CD4-positive, alpha-beta T cell treated with Interleukin-10 for 1 hour (primary cell): ENCODE data around the gene NINJ1.
"Not testable (repeated sequence)": the region's sequence is repeated elsewhere in the genome, so short reads cannot be mapped to it uniquely, and the experiment has no call there.

Experiments
- DNase-seq: peaks from one replicate; pipeline ENCODE4 v3.0.0-alpha.2; 2020

Gene NINJ1

DNA sequence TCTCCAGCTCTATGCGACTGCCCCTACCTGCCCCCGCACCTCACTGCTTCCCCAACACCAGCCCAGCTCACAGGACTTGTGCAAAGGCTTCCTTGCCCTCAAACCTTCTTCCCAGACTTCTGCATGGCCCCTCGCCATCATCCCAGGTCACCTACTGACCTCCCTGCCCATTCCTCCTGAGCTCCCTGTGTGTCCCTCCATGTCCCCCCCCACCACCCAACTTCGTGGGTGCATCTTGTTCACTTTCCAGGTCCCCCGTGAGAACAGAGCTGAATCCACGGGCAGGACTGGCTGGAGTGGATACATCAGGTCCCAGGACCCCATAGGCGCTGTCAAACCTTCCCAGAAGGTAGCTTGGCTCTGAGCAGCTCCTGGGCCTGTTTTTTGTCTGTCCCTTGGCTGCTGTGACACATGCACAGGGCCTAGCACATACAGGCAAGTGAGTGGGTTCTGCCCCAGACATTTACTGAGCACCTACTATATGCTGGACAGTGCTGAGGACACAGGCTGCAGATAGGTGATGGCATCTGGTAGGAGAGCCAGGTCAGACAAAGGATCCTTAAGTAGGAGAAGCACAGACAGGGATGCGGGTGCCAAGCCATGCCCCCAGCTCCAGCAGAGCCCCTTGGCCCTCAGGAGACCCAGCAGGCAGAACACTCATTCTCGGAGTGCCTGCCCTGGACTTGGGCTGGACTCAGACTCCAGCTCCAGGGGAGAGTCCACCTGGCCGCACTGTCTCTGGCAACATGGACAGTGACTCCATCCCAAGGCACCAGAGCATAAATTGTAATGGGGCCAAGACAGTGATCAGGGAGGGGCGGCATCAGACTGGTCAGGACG is 15.0 kb downstream of the NINJ1 start:
- no peak for DNase-seq

DNA sequence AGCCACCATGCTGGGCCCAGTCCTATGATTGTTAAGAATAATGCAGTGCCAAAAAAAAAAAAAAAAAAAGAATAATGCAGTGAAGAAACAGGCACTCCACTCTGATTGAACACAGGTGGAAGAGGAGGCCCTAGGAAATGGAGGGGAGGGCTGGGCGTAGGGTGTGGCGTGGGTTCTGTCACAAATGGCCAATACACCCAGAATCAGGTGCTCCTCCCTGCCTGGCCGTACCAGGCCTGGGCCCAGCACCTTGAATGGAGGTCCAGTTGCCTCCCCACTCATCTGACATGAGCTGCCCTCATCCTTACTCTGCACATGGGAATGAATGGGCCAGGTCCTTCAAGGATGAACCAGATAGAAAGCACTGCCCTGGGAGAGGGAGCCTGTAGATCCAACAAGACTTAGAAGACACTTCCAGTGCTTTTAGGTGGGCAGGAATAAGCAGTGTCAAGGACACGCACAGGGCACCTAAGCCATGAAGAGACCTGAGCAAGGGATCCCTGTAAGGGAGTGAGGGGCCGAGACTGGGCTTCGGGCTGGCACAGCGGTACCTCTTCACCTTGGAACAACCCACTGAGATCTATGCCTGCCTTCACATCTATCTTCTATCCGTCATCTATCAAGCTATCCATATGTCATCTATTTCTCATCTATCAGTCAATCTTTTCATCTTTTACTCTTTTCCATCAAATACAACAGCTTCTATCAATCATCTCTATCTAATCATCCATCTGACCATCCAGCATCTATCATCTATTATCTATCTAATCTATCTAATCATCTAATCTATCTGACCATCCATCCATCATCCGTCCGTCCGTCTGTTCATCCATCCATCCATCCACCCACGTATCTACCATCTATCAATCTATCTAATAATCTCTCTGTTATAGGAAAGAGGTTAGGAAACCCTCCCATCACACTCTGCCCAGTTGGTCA is 15.9 kb downstream of the NINJ1 start:
- no peak for DNase-seq

DNA sequence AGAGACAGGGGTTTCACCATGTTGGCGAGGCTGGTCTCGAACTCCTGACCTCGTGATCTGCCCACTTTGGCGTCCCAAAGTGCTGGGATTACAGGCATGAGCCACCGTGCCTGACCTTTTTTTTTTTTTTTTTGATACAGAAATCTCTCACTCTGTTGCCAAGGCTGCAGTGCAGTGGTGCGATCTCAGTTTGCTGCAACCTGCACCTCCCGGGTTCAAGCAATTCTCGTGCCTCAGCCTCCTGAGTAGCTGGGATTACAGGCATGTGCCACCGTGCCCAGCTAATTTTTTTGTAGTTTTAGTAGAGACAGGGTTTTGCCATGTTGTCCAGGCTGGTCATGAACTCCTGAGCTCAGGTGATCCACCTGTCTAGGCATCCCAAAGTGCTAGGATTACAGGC is 16.5 kb downstream of the NINJ1 start:
- not testable (repeated sequence) for DNase-seq

GRCh38 chr9:93116072-93116961 is 17.7 kb downstream of the NINJ1 start:
- DNase-seq: no peak

- DNase-seq: no peak
Observed at GRCh38 chr9:93115486-93116071, 18.5 kb downstream of the NINJ1 start.

DNA sequence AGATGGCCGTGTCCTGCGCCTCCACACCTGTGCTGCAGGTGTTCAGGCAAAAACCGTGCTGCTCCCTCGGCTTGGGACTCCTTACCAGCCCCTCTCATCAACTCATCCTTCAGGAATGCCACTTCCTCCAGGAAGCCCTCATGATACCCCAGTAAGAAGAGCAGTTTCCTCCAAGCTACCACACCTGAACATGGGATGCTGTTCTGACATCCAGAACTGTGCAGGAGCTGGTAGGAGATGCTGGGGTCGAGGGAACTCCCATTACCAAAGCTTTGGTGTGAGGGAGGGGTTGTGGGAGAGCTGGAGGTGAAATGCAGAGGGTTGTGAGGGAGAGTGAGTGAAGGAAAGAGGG is 19.1 kb downstream of the NINJ1 start:
- DNase-seq: no peak

- no peak for DNase-seq
Observed at GRCh38 chr9:93114169-93114983, 19.7 kb downstream of the NINJ1 start.

DNA sequence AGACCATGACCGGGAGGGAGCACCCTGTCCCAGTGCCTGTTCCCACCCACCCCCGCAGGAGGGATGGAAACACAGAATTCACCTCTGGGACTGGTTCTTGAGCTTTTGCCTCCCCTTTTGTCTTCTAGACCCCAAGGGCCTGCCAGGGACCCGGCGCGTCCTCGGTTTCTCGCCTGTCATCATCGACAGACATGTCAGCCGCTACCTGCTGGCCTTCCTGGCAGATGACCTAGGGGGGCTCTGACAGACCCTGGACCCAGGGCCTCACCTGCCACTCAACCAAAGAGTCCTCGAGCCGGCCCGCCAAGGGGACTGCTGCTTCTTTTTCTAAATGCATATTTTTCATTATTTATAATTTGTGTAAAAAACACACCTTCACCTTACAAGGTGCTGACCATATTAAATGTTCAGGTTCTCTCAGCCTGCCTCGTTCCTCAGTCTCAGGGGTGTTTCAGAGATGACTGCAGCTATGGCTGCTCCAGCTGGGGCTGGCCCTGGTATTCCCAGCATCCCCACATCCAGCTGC is 21.1 kb downstream of the NINJ1 start:
- no peak for DNase-seq

DNA sequence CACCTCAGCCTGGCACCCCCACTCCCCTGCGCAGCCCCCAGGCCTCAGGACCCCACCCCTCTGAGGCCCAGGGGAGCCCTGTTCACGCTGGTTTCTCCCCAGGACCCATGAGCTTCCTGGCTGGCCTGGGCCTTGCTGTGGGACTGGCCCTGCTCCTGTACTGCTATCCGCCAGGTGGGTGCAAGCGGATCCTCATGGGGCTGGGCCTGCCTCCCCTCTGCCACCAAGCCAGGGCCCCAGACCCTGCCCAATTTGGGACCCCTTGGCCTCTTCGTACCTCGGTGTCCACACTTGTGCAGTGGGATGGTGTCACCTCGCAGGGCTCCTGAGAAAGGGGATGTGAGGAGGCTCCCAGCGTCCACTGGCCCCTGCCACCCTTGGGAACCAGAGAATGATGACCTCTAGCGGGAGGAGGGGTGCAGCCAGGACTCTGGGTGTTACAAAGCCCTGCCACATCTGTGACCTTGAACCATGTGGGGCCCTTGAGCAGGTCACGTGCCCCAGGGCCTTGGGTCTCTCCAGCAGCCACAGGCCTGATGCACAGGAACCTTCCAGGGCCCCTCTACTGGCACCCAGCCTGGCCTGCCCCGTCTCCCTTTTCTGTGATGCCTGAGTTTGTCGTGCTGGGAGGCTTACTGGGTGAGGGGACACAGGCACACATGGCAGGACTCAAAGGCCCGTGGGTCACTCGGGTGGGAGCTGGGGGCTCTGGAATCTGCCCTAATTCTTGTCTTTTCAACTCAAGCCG is 21.8 kb downstream of the NINJ1 start:
- DNase-seq: no peak

DNA sequence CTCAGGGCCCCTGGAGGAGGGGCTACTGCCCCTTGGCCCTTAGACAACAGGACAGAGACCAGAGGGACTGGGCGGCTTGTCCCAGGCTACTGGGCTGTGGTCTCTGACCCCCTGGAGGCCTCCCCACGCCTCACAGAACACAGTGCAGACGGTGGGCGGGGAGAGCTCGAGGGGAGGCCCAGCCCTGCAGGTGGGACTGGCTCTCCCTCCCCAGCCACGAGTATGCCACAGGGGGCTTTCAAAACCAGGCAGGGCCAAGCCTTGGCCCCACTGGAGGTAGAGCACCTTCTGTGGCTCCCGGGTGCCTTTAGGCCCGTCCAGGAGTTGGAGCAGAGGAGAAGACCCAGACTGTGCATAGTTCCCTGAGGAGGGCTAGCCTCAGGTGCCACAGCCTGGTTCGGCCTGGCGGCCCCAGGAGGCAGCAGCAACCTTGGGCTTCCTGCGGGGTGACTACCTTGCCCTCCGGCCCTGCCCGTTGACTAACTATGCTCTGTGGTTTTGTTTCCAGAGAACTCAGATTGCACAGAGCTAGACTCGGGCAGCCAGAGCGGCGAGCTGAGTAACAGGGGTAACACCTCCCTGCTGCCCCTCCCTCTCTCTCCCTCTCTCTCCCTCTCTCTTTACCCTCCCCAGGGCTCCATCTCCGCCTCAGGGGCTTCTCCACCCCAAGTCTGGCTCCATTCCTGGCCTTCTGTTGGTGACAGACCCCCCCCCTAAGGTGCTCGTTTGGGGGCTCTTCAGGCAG is 22.5 kb downstream of the NINJ1 start:
- DNase-seq: no peak

GRCh38 chr9:93111001-93111370 is 23.1 kb downstream of the NINJ1 start:
- DNase-seq: no peak

- no peak for DNase-seq
Observed at GRCh38 chr9:93110311-93110855, 23.7 kb downstream of the NINJ1 start.

- no peak for DNase-seq
Observed at GRCh38 chr9:93108291-93109041, 25.6 kb downstream of the NINJ1 start.

GRCh38 chr9:93107825-93108161 is 26.3 kb downstream of the NINJ1 start:
- no peak for DNase-seq

DNA sequence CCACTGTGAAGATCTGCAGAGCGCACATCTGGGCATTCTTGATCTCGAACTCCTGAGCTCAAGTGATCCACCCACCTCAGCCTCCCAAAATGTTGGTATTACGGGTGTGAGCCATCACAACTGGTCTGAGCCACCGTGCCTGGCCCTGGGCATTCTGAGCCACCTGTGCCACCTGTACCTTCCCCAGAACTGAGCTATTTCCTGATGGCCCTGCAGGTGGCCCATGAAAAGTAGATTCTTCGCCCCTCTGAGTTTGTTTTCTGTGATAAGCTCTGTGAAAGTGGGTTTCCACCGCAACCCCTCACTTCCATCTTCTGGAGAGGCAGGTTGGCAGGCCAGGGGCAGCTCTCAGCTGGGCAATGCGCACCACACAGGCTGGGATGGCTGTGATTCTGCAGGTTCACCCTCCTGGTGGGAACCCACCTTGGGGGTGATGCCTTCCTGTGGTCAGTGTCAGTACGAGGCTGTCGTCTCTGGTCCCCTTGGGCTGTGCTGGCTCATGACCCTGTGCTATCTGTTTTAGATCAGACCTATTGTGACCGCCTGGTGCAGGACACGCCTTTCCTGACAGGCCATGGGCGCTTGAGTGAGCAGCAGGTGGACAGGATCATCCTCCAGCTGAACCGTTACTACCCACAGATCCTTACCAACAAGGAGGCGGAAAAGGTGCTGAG is 26.8 kb downstream of the NINJ1 start:
- DNase-seq: no peak

DNA sequence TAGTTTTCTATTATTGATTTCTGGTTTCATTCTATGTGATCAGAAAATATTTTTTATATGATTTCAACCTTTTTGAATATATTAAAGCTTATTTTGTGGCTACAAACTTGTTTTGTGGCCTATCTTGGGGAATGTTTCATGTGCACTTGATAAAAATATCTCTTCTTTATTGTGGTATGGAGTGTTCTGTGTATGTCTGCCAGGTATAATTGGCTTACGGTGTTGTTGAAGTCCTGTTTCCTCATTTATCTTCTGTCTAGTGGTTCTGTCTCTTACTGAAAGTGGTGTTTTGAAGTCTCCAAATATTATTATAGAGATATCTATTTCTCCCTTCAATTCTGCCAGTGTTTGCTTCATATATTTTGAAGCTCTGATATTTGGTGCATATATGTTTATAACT is 28.4 kb downstream of the NINJ1 start:
- no peak for DNase-seq

- DNase-seq: not testable (repeated sequence)
Observed at GRCh38 chr9:93101086-93101485, 33.0 kb downstream of the NINJ1 start.

- DNase-seq: no peak
Observed at GRCh38 chr9:93100276-93100636, 33.8 kb downstream of the NINJ1 start.
